Osteoblast (primary cell): ENCODE measurements around the gene EXD2. TPM values are rescaled to one million over a fixed set of nuclear protein-coding genes. Genes with fewer than 3 reads are reported as not detected.
"Not testable (repeated sequence)": the region's sequence is repeated elsewhere in the genome, so short reads cannot be mapped to it uniquely, and the experiment has no call there.

Source experiments
- DNase-seq: peaks from one replicate; pipeline ENCODE4 v3.0.0; 2011; ENCODE audit warnings: low spot score, mixed read lengths; ENCODE audit not compliant: insufficient read length; ENCODE audit errors: missing footprints
- H2AFZ ChIP-seq: 2 replicates; pipeline ENCODE4 v1.6.0; 2011; ENCODE audit warnings: mild to moderate bottlenecking, low read length
- H3K27ac ChIP-seq: 2 replicates; pipeline ENCODE4 v1.5.1; 2011; ENCODE audit warnings: mild to moderate bottlenecking, low read depth, low read length, moderate library complexity
- H3K27me3 ChIP-seq: 2 replicates; pipeline ENCODE4 v1.6.0; 2012; ENCODE audit warnings: mild to moderate bottlenecking, control low read depth, inconsistent platforms, low read length, moderate library complexity; ENCODE audit not compliant: insufficient read depth
- H3K36me3 ChIP-seq: 2 replicates; pipeline ENCODE4 v1.5.1; 2011; ENCODE audit warnings: mild to moderate bottlenecking, low read length, control low read depth, moderate library complexity; ENCODE audit not compliant: insufficient read depth
- H3K4me1 ChIP-seq: 2 replicates; pipeline ENCODE4 v1.5.1; 2011; ENCODE audit warnings: mild to moderate bottlenecking, low read length, control low read depth, moderate library complexity; ENCODE audit not compliant: insufficient read depth
- H3K4me2 ChIP-seq: 2 replicates; pipeline ENCODE4 v1.6.0; 2011; ENCODE audit warnings: mild to moderate bottlenecking, low read length; ENCODE audit not compliant: insufficient read depth
- H3K4me3 ChIP-seq: fragments of 200-600 bp; sonication (generic); 3 replicates; pipeline ENCODE4 v1.5.1; 2012; ENCODE audit warnings: mild to moderate bottlenecking, low read length, inconsistent platforms; ENCODE audit not compliant: insufficient read depth
- H3K79me2 ChIP-seq: 2 replicates; pipeline ENCODE4 v1.6.0; 2012; ENCODE audit warnings: mild to moderate bottlenecking, low read length, control low read depth, inconsistent platforms; ENCODE audit not compliant: insufficient read depth
- H3K9me3 ChIP-seq: 2 replicates; pipeline ENCODE4 v1.5.1; 2011; ENCODE audit warnings: low read depth, low read length, control low read depth
- H4K20me1 ChIP-seq: 2 replicates; pipeline ENCODE4 v1.6.0; 2012; ENCODE audit warnings: mild to moderate bottlenecking, low read length, control low read depth; ENCODE audit not compliant: insufficient read depth
- CTCF ChIP-seq: IDR thresholded peaks from 2 replicates; pipeline ENCODE4 v1.5.1; 2011; ENCODE audit warnings: mild to moderate bottlenecking, low read depth, low read length, moderate library complexity; ENCODE audit errors: extremely low read depth
- total RNA-seq: library from RNA; depleted of rRNA; stranded (reverse); fragments of >200 nt; gene quantifications from 2 replicates; pipeline ENCODE4 v1.2.3, GENCODE V29; 2012

EXD2 gene
- total RNA-seq, 1 donor: 19.9 TPM

DNA sequence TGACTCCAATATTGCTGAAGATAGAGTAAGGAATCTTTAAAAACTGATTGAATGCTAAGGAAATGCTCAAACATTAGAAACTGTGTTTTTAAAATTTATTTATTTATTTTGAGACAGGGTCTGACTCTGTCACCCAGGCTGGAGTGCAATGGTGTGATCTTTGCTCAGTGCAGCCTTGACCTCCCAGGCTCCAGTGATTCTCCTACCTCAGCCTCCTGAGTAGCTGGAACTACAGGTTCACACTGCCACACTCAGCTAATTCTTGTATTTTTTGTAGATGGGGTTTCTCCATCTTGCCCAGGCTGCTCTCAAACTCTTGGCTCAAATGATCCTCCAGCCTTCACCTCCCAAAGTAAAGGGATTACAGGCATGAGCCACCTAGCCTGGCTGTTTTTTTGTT is 35.1 kb upstream of the EXD2 start:
- no peaks in the 10 kb centered on the region for H3K36me3 ChIP-seq

GRCh38 chr14:69161590-69161989 is 29.7 kb upstream of the EXD2 start:
- Histone ChIP-seq H3K4me1 (no peaks in the 10 kb centered on the region), H3K27ac (no peak overlapping the region), H3K27me3 (peaks cover 44% of the 10 kb centered on the region), H2AFZ (no peak overlapping the region), H4K20me1 (no peaks in the 10 kb centered on the region), H3K79me2 (no peaks in the 10 kb centered on the region), H3K9me3 (no peaks in the 10 kb centered on the region), H3K4me3 (no peak overlapping the region), H3K4me2 (no peak overlapping the region), H3K36me3 (no peaks in the 10 kb centered on the region)
- no peak for DNase-seq
- TF ChIP-seq CTCF: no peak

More for the DNA sequence above, 35.1 kb upstream of the EXD2 start:
- TF ChIP-seq CTCF: no peak
- peaks cover 8% of the 10 kb centered on the region for H3K4me1 ChIP-seq
- no peak overlapping the region for H3K27ac ChIP-seq
- H3K4me3 ChIP-seq: no peak overlapping the region
- DNase-seq: no peak
- no peak overlapping the region for H3K4me2 ChIP-seq
- peaks cover 15% of the 10 kb centered on the region for H3K79me2 ChIP-seq
- H3K9me3 ChIP-seq: no peaks in the 10 kb centered on the region
- no peaks in the 10 kb centered on the region for H4K20me1 ChIP-seq
- H3K27me3 ChIP-seq: peaks cover 32% of the 10 kb centered on the region
- H2AFZ ChIP-seq: no peak overlapping the region

GRCh38 chr14:69165787-69166186 is 25.5 kb upstream of the EXD2 start:
- H3K79me2 ChIP-seq, H2AFZ ChIP-seq, H3K4me2 ChIP-seq, H3K36me3 ChIP-seq, DNase-seq, H3K9me3 ChIP-seq, H4K20me1 ChIP-seq, H3K27ac ChIP-seq, H3K4me3 ChIP-seq, H3K4me1 ChIP-seq: not testable (repeated sequence)
- peaks cover 22% of the 10 kb centered on the region for H3K27me3 ChIP-seq

- H3K4me2 ChIP-seq: no peak overlapping the region
- DNase-seq: peak; percentile 77
- no peaks in the 10 kb centered on the region for H3K4me1 ChIP-seq
- peaks cover 5% of the 10 kb centered on the region for H3K27me3 ChIP-seq
- H3K27ac ChIP-seq: no peak overlapping the region
- H2AFZ ChIP-seq: no peak overlapping the region
- no peak overlapping the region for H3K4me3 ChIP-seq
- H3K36me3 ChIP-seq: no peaks in the 10 kb centered on the region
- no peaks in the 10 kb centered on the region for H4K20me1 ChIP-seq
- H3K9me3 ChIP-seq: no peaks in the 10 kb centered on the region
- no peak for TF ChIP-seq CTCF
- no peaks in the 10 kb centered on the region for H3K79me2 ChIP-seq
Observed at GRCh38 chr14:69170839-69171238, 20.5 kb upstream of the EXD2 start.
